Liver (tissue), 9 donors: Measurements from ENCODE around the gene GP1BB. TPM values are rescaled to one million over a fixed set of nuclear protein-coding genes. Genes with fewer than 3 reads are reported as not detected.

Experiments
- DNase-seq: peaks from one replicate; pipeline ENCODE4 v3.0.0-alpha.2; 2017; ENCODE audit warnings: low spot score
- H3K27ac ChIP-seq, 2 donors: one replicate each; pipeline ENCODE4 v1.7.0; 2013; ENCODE audit warnings: inconsistent platforms in 2 of 2, low read length in 2 of 2, control low read depth in 1 of 2, low read depth in 1 of 2, mild to moderate bottlenecking in 1 of 2
- H3K27me3 ChIP-seq, 4 donors: one replicate each; pipeline versions ENCODE4 v1.6.1 to v1.7.0; 2013; ENCODE audit warnings: low read length in 3 of 4, inconsistent platforms in 1 of 4, mild to moderate bottlenecking in 1 of 4, moderate library complexity in 1 of 4; ENCODE audit not compliant: control insufficient read depth in 4 of 4, insufficient read depth in 4 of 4
- H3K36me3 ChIP-seq, 4 donors: one replicate each; pipeline versions ENCODE4 v1.6.1 to v1.7.0; 2013; ENCODE audit warnings: low read length in 3 of 4, mild to moderate bottlenecking in 3 of 4, low read depth in 1 of 4, moderate library complexity in 1 of 4; ENCODE audit not compliant: control insufficient read depth in 4 of 4, insufficient read depth in 3 of 4
- H3K4me1 ChIP-seq, 4 donors: one replicate each; pipeline versions ENCODE4 v1.6.1 to v1.7.0; 2013; ENCODE audit warnings: low read length in 3 of 4, mild to moderate bottlenecking in 3 of 4, moderate library complexity in 1 of 4; ENCODE audit not compliant: control insufficient read depth in 4 of 4, insufficient read depth in 4 of 4
- H3K4me3 ChIP-seq, 3 donors: one replicate each; pipeline versions ENCODE4 v1.6.1 to v1.7.0; 2013; ENCODE audit warnings: low read length in 3 of 3, control low read depth in 1 of 3, low read depth in 1 of 3, mild to moderate bottlenecking in 1 of 3
- H3K9ac ChIP-seq, 2 donors: one replicate each; pipeline ENCODE4 v1.7.0; 2013; ENCODE audit warnings: low read length in 2 of 2, mild to moderate bottlenecking in 2 of 2, moderate library complexity in 2 of 2, control low read depth in 1 of 2, low read depth in 1 of 2
- H3K9me3 ChIP-seq, 4 donors: one replicate each; pipeline versions ENCODE4 v1.6.1 to v1.7.0; 2013; ENCODE audit warnings: low read length in 3 of 4; ENCODE audit not compliant: control insufficient read depth in 4 of 4
- ATF3 ChIP-seq: IDR thresholded peaks from 2 replicates; pipeline ENCODE4 v1.6.1; 2016; ENCODE audit warnings: antibody characterized with exemption
- CTCF ChIP-seq: fragments of 150-350 bp; IDR thresholded peaks from 2 replicates; pipeline ENCODE4 v1.5.1; 2017; ENCODE audit warnings: improper control_type of control experiment, low read depth, low read length; ENCODE audit not compliant: missing input control
- EGR1 ChIP-seq, 2 donors: IDR thresholded peaks; 2 replicates each; pipeline ENCODE4 v1.6.1; 2016 to 2018; ENCODE audit warnings: antibody characterized with exemption in 2 of 2, low read depth in 2 of 2
- FOXA1 ChIP-seq: IDR thresholded peaks from 2 replicates; pipeline ENCODE4 v1.6.1; 2016; ENCODE audit warnings: antibody characterized with exemption
- FOXA2 ChIP-seq: IDR thresholded peaks from 2 replicates; pipeline ENCODE4 v1.6.1; 2016; ENCODE audit warnings: antibody characterized with exemption
- GABPA ChIP-seq, 2 donors: IDR thresholded peaks in 1 of 2; conservative IDR thresholded peaks in 1 of 2; 2 replicates each; pipeline ENCODE4 v1.6.1; 2016; ENCODE audit warnings: antibody characterized with exemption in 2 of 2, mild to moderate bottlenecking in 1 of 2, moderate library complexity in 1 of 2
- HNF4A ChIP-seq, 2 donors: conservative IDR thresholded peaks; 2 replicates each; pipeline ENCODE4 v1.6.1; 2016; ENCODE audit warnings: antibody characterized with exemption in 2 of 2, mild to moderate bottlenecking in 2 of 2
- HNF4G ChIP-seq: IDR thresholded peaks from 2 replicates; pipeline ENCODE4 v1.6.1; 2016; ENCODE audit warnings: antibody characterized with exemption
- JUND ChIP-seq, 2 donors: IDR thresholded peaks; 2 replicates each; pipeline ENCODE4 v1.6.1; 2016; ENCODE audit warnings: antibody characterized with exemption in 2 of 2
- MAX ChIP-seq: IDR thresholded peaks from 2 replicates; pipeline ENCODE4 v1.6.1; 2016; ENCODE audit warnings: antibody characterized with exemption
- NR2F2 ChIP-seq: IDR thresholded peaks from 2 replicates; pipeline ENCODE4 v1.6.1; 2016; ENCODE audit warnings: antibody characterized with exemption
- RAD21 ChIP-seq, 2 donors: IDR thresholded peaks; 2 replicates each; pipeline ENCODE4 v1.6.1; 2016; ENCODE audit warnings: antibody characterized with exemption in 2 of 2, mild to moderate bottlenecking in 2 of 2
- RXRA ChIP-seq, 2 donors: IDR thresholded peaks; 2 replicates each; pipeline ENCODE4 v1.6.1; 2017 to 2018; ENCODE audit warnings: antibody characterized with exemption in 2 of 2, mild to moderate bottlenecking in 1 of 2
- SP1 ChIP-seq: IDR thresholded peaks from 2 replicates; pipeline ENCODE4 v1.6.1; 2018; ENCODE audit warnings: antibody characterized with exemption, mild to moderate bottlenecking
- TAF1 ChIP-seq: conservative IDR thresholded peaks from 2 replicates; pipeline ENCODE4 v1.6.1; 2016; ENCODE audit warnings: antibody characterized with exemption, mild to moderate bottlenecking
- YY1 ChIP-seq: IDR thresholded peaks from 2 replicates; pipeline ENCODE4 v1.6.1; 2016; ENCODE audit warnings: antibody characterized with exemption, mild to moderate bottlenecking
- ZBTB33 ChIP-seq: IDR thresholded peaks from 2 replicates; pipeline ENCODE4 v1.6.1; 2016; ENCODE audit warnings: antibody characterized with exemption
- WGBS: extraction: QIAGEN DNeasy Blood & Tissue Kit; methylation state at CpG from one replicate; pipeline ENCODE4 v1.1.7; 2013; 5-methylcytosine and 5-hydroxymethylcytosine counted together
- polyA plus RNA-seq, 2 donors: library from polyadenylated mRNA; stranded (reverse) in 1 of 2; unstranded in 1 of 2; fragments of 200-250 nt in 1 of 2; fragments of >200 nt in 1 of 2; fragmentation: Nextera tagmentation in 1 of 2; extraction: Ambion mirVana in 1 of 2; gene quantifications; one replicate each; pipeline versions ENCODE4 v1.2.1 to v1.2.3, GENCODE V29; 2013 to 2015
- total RNA-seq, 2 donors: library from RNA; depleted of rRNA; stranded (reverse); fragments of >200 nt; gene quantifications; one replicate each; pipeline ENCODE4 v1.2.3, GENCODE V29; 2014
- donor health status: healthy.
- donor health status: healthy.
- donor health status: healthy.
- donor health status: healthy.
- donor health status: healthy.

Gene GP1BB
- total and polyA plus RNA-seq, 4 donors: 0.38 to 5.7 (median 0.51) TPM; not detected in 1

DNA sequence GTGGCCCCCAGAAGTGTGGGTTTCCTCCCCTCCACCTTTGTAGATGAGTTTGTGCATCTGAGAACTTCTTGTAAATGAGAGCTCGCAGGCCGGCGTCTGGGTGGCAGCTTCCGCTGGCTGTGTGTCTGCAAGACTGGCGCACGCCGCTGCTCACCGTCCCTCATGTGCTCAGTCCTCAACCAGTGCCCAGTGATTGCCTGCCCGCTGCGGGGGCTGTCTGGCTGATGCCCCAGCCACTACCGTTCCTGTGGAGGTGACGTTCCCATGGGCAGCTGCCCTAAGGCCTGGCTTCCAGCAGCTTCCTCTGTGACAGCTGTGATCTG, 46.0 kb downstream of the GP1BB start:
- Histone ChIP-seq H3K27me3 (peaks cover 5 to 9% (median 8%) of the 10 kb centered on the region in 4 donors), H3K4me1 (peaks cover 0 to 29% (median 5%) of the 10 kb centered on the region in 4 donors), H3K36me3 (peaks cover 0 to 1% (median 0%) of the 10 kb centered on the region in 4 donors), H3K4me3 (no peak overlapping the region), H3K27ac (no peak overlapping the region), H3K9me3 (no peaks in the 10 kb centered on the region), H3K9ac (no peak overlapping the region)
- no peak for TF ChIP-seq HNF4A (conservative IDR thresholded peaks at IDR 0.05)
- TF ChIP-seq FOXA2: no peak
- TF ChIP-seq RAD21 (IDR thresholded peaks at IDR 0.05): no peak
- no peak for TF ChIP-seq HNF4G
- no peak for TF ChIP-seq CTCF
- no peak for TF ChIP-seq ATF3
- TF ChIP-seq JUND (IDR thresholded peaks at IDR 0.05): no peak
- no peak for TF ChIP-seq RXRA (IDR thresholded peaks at IDR 0.05)
- no peak for TF ChIP-seq MAX
- no peak for TF ChIP-seq YY1
- no peak for TF ChIP-seq GABPA (IDR thresholded peaks at IDR 0.05 in 1 of 2, conservative IDR thresholded peaks at IDR 0.05 in 1 of 2)
- TF ChIP-seq EGR1 (IDR thresholded peaks at IDR 0.05; ENCODE audit: low read depth in 2 of 2): no peak
- WGBS: 93% methylated on average over 12 of the region's 12 CpGs
- DNase-seq: no peak

DNA sequence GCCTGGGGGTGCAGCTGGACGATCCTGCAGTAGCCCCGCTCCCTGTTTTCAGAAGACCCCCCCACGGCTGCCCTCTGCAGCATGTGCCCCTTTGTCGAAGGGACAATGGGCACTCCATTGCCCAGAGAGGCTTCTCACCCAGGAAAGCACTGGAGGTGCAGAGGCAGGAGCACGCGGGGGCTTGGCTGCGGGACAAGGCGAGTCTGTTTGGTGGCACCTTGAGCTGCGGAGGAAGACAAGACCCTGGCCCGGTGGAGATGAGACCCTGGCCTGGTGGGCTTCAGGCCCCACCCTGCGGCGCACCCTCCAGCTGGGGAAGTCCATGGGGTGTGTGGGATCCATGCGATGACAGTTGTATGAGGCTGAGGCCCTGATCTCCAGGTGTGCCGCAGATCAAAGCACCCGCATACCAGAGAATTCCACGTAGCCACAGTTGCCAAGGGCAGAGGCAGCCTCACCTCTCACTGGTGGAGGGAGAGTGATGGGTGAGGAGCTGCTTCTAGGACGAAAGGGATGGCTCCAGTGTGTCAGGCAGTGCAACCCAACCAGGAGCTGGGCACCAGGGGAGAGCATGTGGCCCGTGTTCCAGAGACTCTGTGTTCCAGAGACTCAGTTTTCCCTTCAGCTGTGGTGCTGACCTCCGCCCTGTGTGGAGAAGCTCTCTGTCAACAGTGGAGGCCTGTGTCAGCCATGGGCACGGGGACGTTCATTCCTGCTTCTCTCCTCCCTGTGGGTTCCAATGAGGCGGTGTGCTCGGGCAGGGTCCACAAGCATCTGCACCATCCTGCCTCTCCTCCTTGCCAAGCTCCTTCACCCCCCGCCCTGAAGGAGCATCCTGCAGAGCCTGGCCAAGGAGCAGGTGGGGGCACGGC, 47.2 kb downstream of the GP1BB start:
- TF ChIP-seq EGR1 (IDR thresholded peaks at IDR 0.05; ENCODE audit: low read depth in 2 of 2): no peak
- no peak for TF ChIP-seq ZBTB33
- TF ChIP-seq RAD21 (IDR thresholded peaks at IDR 0.05): no peak
- TF ChIP-seq NR2F2: no peak
- TF ChIP-seq YY1: no peak
- no peak for TF ChIP-seq SP1
- TF ChIP-seq RXRA (IDR thresholded peaks at IDR 0.05): no peak
- no peak for TF ChIP-seq HNF4G
- no peak for TF ChIP-seq TAF1
- no peak for TF ChIP-seq FOXA1
- TF ChIP-seq ATF3: no peak
- no peak for TF ChIP-seq HNF4A (conservative IDR thresholded peaks at IDR 0.05)
- no peak overlapping the region for H3K27ac ChIP-seq
- H3K4me3 ChIP-seq: no peak overlapping the region
- no peak for DNase-seq
- peaks cover 0 to 1% (median 0%) of the 10 kb centered on the region in 4 donors for H3K36me3 ChIP-seq
- no peak overlapping the region for H3K9ac ChIP-seq
- H3K27me3 ChIP-seq: peaks cover 2 to 9% (median 6%) of the 10 kb centered on the region in 4 donors
- peaks cover 0 to 27% (median 4%) of the 10 kb centered on the region in 4 donors for H3K4me1 ChIP-seq
- H3K9me3 ChIP-seq: no peaks in the 10 kb centered on the region
- 74% methylated on average over 25 of the region's 25 CpGs for WGBS
